GM12873 (cell line): Measurements from ENCODE around the gene DYNLT2.

Experiments used
- CTCF ChIP-seq: IDR thresholded peaks from 2 replicates; pipeline ENCODE4 v1.5.1; 2012; ENCODE audit warnings: low read depth, mild to moderate bottlenecking, moderate library complexity, low read length, control low read depth; ENCODE audit not compliant: insufficient read depth; ENCODE audit errors: missing control alignments

DYNLT2 gene

GRCh38 chr6:169794317-169795055 lies 43.1 kb upstream of the DYNLT2 start:
- TF ChIP-seq CTCF: no peak

GRCh38 chr6:169793408-169793807 lies 42.0 kb upstream of the DYNLT2 start:
- TF ChIP-seq CTCF: no peak

GRCh38 chr6:169792306-169793015 lies 41.1 kb upstream of the DYNLT2 start:
- no peak for TF ChIP-seq CTCF

- TF ChIP-seq CTCF: no peak
These were observed 40.4 kb upstream of the DYNLT2 start for GRCh38 chr6:169791721-169792131.

GRCh38 chr6:169789944-169790927 lies 38.9 kb upstream of the DYNLT2 start:
- TF ChIP-seq CTCF: peak; percentile 94

GRCh38 chr6:169789146-169789943 lies 38.0 kb upstream of the DYNLT2 start:
- TF ChIP-seq CTCF: no peak
